GM21825 (cell line): ENCODE results near the gene ANKRD61.
A peak's percentile ranks its signal among the peaks of the same experiment; 100 is the strongest.
"Not testable (repeated sequence)": the region's sequence is repeated elsewhere in the genome, so short reads cannot be mapped to it uniquely, and the experiment has no call there.

Experiments used
- ATAC-seq: cut with Tn5 transposase; IDR thresholded peaks from one replicate; pipeline ENCODE4 v1.9.1; 2021; ENCODE audit warnings: mild to moderate bottlenecking, moderate library complexity; ENCODE audit not compliant: unreplicated experiment

ANKRD61 gene

GRCh38 chr7:6030988-6031387 lies at the start of gene ANKRD61:
TSS of gene ANKRD61 (plus strand) at chr7:6031376. CDS start at chr7:6031376, 0 bp downstream.
- ATAC-seq = no peak

- ATAC-seq = not testable (repeated sequence)
These were observed 44.1 kb upstream of the ANKRD61 start for GRCh38 chr7:5987061-5987460.

GRCh38 chr7:5997210-5997808 lies 33.9 kb upstream of the ANKRD61 start:
- no peak for ATAC-seq

GRCh38 chr7:6007386-6007785 lies 23.8 kb upstream of the ANKRD61 start:
- no peak for ATAC-seq

GRCh38 chr7:6007835-6008590 lies 23.2 kb upstream of the ANKRD61 start:
- ATAC-seq = not testable (repeated sequence)

GRCh38 chr7:6008668-6009611 lies 22.2 kb upstream of the ANKRD61 start, which contains the start of the genes AIMP2 and PMS2:
TSS of gene AIMP2 (plus strand) at chr7:6009272. CDS start at chr7:6009364, 92 bp downstream.
TSS of gene PMS2 (minus strand) at chr7:6009049. CDS start at chr7:6009019, 30 bp downstream.
- peak; percentile 90 for ATAC-seq

- not testable (repeated sequence) for ATAC-seq
These were observed 20.8 kb upstream of the ANKRD61 start for GRCh38 chr7:6010370-6010769.

GRCh38 chr7:6011541-6011940 lies 19.6 kb upstream of the ANKRD61 start:
- no peak for ATAC-seq

GRCh38 chr7:6012355-6013104 lies 18.6 kb upstream of the ANKRD61 start:
- no peak for ATAC-seq

GRCh38 chr7:6015917-6016652 lies 15.1 kb upstream of the ANKRD61 start:
- ATAC-seq = no peak

GRCh38 chr7:6016653-6016966 lies 14.6 kb upstream of the ANKRD61 start:
- no peak for ATAC-seq

- ATAC-seq = no peak
These were observed 10.5 kb upstream of the ANKRD61 start for GRCh38 chr7:6020371-6021286.

- no peak for ATAC-seq
These were observed 8.5 kb upstream of the ANKRD61 start for GRCh38 chr7:6022707-6023106.

GRCh38 chr7:6023974-6024435 lies 7.2 kb upstream of the ANKRD61 start:
- ATAC-seq = no peak

GRCh38 chr7:6026011-6026819 lies 5.0 kb upstream of the ANKRD61 start:
- ATAC-seq = peak; percentile 87

GRCh38 chr7:6026820-6027311 lies 4.3 kb upstream of the ANKRD61 start:
- no peak for ATAC-seq

- ATAC-seq = no peak
These were observed 3.3 kb upstream of the ANKRD61 start for GRCh38 chr7:6027806-6028365.
